Amniotic epithelial cell (primary cell): ENCODE results near the gene CDK4.

Experiments used
- DNase-seq: peaks from one replicate; pipeline ENCODE4 v3.0.0-alpha.2; 2010; ENCODE audit warnings: low read depth

CDK4 gene

DNA sequence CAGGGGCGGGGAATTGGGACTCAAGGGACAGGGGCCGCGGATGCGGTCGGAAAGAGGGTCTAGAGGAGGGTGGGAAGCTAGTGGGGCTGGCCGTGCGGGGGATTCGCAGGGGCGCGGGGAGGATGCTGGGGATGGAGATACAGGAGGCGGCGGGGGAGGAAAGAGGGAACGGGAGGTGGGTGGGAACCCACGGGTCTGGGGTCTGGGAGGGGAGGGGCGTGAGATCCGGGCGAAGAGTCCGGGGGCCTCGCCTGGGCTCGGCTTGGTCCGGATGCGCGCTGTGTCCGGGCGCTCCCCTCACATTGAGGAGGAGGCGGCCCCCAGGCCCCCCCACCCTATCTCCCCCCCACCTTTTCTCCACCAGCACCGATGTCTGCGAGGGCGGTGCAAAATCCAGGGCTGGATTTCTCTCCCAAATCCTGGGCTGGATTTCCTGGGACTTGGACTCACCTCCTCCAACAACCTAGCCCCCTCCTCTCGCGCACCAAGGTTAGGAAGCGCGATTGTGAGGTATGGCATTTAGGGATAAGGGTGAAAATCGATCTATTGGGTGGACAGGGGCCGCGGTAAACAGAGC lies 13.4 kb downstream of the CDK4 start, which contains the start of gene AGAP2:
Gene AGAP2, minus strand, starts transcription at position 82 of the 577 bp plus-strand sequence. CDS start 496 bp downstream, outside the sequence.
- no peak for DNase-seq

DNA sequence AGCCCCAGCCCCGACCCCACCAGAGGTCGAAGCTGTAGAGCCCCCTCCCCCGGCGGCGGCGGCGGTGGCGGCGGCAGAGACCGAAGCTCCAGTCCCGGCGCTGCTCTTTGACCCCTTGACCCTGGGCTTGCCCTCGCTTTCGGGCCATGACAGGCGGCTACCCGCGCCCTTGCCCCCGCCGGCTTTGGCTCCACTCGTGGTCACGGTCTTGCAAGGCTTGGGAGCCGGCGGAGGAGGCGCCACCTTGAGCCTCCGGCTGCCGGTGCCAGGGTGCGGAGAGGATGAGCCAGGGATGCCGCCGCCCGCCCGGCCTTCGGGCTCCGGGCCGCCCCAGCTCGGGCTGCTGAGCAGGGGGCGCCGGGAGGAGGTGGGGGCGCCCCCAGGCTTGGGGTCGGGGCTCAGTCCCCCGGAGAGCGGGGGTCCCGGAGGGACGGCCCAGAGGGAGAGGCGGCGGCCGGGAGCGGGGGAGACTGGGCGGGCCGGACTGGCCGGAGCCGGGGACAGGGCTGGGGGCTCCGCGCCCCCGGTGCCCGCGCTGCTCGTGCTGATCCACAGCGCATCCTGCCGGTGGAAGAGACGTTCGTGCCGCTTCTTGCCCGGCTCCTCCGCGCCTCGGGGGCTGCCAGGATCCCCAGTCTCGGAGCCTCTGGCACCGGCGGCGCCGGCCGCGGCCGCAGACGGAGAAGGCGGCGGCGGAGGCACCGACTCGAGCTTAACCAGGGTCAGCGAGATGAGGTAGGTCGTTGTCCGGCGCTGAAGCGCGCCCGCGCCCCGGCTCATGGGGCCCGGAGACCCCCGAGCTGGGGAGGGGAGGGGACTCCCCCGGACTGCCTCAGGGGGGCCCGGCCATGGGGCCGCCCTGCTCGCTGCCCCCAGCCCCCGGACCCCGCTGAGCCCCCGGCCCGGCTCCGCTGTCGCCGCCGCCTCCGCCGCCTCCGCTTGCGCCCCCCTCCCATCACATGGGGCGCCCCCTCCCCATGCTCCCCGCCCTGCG lies 14.3 kb downstream of the CDK4 start:
- no peak for DNase-seq

DNA sequence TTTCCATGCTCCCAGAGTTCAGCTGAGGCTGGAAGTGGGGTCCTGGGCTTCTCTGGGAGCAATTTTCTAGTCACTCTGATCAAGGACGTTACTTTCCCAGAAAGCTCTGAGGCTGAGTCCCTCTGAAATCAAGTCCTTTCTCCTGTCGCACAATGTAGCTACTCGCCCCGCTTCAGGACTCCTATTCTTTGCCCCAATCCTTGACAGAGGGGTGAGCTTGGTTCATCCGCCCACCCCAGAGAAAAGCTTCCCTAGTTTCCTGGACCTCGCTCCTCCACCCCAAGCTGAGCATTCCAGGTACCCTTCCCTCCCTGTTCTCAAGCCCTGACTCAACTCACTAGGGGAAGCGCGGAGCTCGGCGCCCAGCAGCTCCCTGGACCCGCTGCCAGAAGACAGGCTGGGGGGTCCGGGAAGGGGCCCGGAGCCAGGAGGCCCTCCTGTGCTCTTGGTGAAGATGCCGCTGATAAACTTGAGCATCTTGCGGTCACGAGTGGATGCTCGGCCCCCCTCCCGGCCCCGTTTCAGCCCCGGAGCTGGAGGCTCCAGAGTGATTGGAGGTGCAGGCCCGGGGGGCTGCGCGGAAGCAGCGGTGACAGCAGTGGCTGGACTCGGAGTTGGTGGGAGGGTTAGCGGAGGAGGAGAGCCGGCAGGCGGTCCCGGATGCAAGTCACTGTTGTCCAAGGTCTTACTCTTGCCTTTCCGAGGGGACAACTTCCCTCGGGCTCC lies 15.2 kb downstream of the CDK4 start:
- no peak for DNase-seq

DNA sequence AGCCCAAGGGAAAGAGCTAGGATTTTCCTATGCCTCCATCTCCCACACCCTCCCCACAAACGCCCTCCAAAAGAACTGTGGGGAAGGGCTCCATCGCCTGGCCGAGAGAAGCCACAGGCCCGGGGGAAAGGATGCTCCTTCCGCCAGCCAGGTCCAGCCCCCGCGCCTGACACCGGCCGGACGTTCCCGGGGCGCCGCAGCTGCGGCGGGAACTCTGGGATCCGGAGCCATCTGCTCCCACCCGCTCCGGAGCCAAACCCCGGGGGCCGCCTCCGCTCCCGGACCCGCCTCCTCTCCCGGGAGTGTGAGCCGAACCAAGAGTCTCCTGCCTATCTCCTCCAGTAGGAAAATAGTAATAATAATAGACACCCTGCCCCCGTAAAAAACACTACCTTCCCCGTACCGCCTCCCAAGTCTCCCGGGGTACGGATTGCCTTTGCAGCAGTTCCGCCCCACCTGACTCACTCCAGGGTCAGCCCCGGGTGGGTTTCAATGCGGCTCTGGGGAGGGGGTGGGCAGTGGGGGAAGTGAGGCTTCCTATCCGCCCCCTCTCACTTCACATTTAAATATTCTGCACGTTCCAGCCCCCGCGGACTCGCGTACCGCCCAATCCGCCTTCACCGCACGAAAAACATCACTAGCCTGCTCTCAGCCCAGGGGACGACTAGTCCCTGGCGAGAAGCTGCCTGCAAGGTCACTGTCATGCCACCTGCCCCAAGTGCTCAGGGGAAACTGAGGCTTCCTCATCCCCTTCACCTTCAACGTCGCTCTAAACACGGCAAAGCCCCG lies 16.0 kb downstream of the CDK4 start:
- DNase-seq, result peak; percentile 35

DNA sequence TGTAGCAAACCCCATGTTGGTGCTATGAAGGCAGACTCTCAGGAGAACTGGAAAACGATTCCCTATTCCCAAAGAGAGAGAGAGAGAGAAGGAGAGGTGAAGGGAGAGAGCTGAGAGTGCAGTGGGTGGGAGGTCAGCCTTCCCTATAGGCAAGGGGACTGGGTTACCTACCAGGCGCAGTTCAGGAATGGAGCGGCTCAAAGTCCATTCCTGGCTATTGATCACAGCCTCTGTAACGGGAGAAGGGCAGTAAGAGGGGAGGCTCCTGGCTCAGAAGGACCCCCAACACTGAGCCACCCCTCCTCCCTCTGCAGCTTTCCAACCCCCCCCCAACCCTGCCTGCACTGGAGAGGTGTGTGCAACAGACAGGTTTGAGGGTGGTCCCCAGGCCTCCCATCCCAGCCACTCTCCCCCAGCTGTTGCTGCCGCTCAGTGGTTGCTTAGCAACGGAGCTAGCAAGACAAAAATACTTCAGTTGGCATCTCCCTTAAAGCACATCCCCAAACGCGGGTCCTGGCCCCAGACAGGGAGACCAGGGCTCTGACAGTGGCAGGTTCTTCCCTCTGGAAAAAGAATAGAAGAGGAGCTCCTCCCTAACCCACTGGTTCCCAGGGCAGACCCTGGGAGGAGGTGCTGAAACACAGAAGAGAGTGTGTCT lies 16.8 kb downstream of the CDK4 start:
- DNase-seq, result no peak

DNA sequence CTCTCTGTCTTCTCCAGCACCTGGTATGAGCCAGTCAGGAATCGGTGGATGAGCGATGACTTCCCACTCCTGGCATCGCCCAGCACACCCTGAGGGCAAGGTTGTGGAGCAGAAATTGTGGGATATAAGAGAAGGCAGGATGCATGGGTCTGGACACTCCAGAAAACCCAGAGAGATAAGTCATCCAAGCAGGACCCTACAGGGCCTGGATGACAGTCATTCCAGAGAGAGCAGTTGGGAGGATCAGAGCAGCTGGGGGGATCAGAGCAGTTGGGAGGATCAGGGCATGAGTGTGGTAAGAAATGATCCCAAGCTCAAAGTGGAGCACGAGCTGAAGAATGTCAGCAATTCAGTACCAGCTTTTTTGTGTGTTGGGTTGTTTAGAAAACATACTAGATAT lies 17.5 kb downstream of the CDK4 start:
- no peak for DNase-seq

DNA sequence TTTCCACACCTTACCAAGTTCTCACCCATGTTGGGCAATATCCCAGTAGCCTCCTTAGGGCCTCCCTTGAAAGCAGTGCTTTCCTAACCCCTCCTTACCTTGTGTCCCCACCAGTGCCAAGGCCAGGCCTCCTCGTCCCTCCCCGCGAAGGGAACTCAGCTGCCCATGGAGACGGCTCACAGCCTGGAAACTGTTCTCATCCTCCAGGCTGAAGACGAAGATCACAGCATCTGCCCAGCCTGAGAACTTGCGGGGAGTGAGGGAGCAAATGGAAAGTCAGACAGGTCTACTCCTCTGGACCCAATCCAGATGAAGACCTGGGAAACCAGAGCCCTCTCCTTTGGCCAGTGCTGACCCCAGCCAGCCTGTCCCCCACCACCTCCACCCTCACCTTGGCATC lies 18.2 kb downstream of the CDK4 start:
- no peak for DNase-seq

DNA sequence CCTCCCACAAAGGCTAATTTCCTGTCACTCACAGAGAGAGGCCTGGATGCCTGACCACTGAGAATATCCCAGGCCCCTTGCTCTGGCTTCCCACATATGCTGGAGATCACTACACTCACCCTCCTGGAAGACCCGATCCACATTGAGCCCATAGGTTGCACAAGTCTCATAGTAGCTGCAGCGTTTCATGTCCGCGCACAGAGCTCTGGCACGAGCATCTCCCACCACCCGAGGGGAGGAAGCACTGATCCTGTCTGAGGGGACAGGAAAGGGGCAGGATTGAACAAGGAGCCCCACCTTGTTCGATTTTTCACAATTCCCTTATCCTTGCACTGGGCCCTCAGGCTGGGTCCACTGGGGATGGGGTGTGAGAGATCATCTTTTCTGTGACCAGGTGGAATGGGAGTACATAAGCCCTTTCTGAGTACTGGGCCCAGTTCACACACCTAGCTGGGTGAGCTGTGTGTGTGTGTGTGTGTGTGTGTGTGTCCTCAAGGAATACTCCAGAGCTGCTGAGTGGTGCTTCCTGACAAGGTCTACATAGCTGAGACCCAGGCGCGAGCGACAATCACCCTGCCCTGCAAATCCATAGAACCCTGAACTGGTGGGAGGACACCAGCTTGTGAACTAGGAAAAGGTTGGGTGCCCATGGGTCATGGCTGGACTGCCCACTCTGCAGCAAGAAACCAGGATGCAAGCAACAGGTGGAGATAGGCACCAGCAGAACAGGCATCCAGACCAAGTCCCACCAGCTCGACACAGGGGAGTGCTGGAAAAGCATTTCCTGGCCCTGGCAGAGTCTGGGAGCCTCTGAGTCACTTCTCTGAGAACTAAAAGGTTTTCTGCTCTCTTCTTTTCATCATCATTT lies 19.1 kb downstream of the CDK4 start:
- no peak for DNase-seq

DNA sequence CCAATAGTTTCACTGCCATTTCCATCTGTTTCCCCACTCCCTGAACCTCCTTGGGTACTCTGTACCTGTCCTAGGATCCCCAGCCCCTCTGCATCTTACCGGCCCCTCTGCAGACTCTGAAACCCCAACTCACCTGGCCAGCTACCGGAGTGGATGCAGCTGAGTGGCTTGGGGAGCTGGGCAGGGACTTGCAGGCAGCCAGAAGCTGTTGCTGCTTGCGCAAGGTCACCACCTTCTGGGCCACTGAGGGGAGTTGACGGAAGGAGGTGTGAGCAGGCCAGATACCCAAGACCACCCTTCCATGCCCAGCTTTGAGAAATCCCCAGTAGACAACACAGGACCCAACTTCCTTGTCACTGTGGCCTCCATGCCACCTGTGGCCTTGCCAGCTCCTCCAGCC lies 19.8 kb downstream of the CDK4 start:
- no peak for DNase-seq

DNA sequence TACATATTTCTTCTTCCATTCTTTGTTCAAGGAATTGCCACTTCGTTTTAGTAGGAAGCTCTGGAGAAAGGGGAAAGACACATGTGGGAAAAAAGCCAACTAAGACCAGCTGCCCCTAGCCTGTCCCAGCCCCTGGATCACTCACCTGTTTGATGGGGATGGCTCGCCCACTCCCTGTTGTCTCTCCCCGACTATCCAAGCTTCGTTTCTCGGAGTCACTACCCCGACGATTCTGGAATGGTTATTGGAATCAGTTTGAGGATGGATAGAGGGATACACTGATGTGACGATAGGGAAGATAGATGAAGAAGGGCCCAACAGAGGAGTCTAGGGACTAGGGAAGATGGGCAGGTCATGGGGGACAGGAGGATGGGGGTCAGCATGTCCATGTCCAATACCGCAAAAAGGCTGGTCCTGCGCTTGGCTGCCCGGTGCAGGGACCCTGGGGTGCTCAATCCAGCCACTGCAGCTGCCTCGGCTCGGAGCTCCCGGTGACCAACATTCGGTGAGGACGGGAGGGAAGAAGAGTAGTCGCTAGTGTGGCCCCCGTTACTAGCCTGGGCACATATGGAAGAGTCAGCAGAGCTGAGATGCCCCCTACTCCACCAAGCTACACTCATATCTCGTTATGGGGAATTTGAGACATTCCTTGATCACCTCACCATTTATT lies 20.6 kb downstream of the CDK4 start:
- no peak for DNase-seq

DNA sequence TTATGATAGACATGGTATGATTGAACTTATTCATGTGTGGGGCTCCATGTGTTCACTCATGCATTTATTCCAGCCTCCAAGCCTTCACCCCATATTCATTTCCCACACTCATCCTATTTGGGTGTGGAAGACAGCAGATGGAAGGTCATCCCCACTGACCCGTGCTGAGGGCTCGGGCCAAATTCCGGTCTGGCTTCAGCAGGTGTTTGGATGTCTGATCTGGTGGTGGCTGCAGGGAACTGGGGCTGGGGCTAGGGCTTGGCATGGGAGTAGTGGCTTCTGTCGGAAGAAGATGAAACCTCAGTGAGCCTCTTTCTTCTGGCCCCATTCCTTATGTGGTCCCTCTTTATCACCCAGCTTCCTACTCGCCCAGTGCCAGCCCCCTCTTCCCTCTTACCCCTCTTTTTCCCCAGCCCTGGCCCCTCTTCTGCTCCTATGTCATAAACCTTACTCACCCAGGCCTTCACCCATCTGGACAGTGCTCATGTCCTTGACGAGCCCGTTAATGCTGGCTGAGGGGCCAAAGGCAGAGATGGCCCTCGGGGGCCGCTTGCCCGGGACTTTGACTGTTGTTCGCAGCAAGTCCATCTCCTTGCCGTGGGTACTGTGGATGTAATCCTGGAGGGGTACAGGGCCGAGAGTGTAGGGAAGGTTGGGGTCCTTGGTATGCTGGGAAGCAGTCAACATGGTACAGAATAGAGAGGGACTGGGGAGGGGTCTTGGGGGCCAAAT lies 21.6 kb downstream of the CDK4 start:
- DNase-seq, result no peak

DNA sequence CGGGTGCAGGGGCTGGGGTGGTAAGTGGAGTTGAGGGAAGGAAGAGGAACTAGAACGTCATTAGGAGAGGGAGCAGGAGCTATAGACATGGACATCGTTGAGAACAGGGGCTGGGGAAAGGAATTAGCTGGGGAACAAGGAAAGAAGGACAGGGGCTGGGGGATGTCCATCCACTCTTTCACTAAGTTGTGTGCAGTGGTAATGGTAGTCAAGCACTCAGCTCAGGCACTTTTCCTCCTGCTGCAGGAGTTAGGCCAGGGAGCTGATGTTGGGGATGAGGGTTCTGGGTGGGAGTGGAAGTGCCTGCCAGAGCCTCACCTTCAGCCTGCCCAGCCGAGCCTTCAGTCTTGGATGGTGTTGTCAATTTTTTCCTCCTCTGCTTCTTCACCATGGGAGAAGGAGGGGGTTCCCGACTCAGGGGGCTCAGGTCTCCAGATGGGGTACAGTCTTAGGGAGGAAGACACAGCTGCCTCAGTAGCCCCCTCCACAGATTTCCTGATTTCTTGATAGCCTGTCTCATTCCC lies 22.7 kb downstream of the CDK4 start:
- no peak for DNase-seq

DNA sequence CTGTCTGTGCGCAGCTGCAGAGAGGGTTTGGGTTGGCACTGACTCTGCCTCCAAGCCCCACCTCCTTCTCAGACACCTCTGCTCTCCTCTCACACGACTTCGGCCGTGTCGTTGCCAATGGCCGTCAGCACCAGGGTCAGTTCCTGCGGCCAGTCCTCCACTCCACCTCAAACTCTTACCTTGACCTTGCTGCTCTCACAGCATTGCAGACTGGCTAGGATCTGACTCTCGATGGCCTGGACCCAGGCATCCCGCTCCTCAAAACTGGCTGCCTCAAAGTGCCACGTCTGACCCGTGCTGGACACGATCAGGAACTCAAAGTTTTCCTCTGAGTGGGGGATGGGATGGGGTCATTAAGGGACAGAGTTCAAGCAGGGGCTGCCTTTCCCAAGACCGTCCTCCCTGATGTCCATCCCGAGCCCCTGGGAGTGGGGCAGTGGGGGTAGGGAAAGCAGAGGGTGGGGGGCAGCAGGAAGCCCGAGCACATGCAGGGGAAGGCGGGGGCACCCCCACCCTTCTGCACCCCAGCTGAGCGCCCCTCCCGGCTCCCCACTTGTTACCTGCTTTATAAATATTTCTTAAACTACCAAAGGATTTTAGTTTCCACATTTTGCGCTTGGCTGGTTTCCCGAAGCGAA lies 24.2 kb downstream of the CDK4 start:
- DNase-seq, result no peak

DNA sequence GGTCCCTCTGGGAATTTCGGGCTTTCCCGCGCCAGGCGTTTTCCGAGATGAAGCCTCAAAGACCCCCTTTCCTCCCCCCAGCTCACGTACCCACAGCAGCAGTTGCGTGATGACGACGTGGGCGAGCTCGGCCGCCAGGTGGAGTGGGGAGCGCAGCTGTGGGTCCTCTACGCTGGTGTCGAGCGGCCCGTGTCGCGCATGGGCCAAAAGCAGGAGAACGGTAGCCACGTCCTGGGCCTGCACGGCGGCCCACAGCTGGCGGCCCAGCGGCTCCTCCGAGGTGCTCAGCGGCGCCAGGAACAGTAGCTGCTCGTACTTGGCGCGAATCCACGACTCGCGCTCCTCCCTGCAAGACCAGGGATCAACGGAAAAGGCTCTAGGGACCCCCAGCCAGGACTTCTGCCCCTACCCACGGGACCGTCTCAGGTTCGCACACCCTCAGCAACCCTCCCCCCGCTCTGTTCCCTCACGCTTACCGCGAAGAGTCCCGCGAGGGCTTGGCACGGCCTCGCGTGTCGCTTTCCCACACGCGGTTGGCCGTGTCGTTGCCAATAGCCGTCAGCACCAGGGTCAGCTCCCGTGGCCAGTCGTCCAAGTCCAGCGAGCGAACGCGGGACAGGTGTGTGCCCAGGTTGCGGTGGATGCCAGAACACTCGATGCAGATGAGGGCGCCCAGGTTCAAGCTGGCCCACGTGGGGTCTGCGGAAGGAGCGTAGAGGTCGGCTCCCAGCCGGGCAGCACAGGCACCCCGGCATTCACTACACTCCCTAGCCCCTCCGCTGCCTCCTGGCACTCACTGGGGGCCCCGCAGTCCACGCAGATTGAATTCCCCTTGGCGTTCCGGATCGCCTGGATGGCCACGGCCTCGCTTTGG lies 25.0 kb downstream of the CDK4 start:
- DNase-seq, result peak; percentile 36

DNA sequence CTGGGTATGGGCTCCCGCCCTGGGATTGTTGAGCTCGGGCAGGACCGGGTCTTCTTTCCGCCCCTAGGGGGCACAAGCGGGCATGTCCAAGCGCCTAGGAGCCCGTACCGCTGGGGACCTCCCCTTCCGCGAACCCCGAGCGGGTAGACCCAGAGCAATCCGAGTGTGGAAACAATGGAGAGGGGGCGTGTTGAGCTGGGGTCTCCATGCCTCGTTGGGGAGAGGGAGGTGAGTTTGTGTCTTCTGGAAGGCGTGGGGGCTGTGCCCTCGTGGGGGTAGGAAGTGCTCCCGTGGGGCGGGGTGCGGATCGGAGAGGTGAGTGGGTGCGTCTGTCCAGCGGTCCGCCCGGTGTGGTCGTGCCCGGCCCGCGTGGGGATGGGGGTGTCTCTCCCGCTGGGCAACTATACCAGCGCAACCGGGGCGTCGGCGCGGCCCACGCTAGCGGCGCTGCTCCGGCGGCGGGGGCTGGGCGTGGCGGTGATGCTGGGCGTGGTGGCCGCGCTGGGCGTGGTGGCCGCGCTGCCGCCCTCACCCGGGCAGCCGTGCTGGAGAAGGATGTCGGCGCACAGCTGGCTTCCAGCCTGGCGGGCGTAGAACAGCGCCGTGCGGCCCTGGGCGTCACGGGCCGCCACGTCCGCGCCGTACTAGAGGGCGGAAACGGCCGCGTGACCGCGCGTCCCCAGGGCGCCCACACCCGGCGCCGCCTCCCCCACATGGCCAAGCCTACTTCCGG lies 25.8 kb downstream of the CDK4 start:
- DNase-seq, result peak; percentile 56

DNA sequence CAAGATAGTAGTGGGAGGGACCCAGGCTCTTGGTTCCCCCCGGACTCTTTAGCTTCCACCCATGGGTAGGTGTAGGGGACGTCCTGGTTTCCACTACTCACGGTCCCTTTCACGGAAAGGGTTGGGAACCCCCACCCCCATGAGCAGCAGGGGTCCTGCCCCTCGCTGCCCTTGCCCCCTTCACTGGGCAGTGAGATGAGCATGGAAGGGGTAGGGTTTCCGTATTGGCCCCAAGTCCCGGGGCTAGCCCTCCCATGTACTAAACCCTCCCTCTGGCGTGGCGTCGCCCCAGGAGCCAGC lies 26.3 kb downstream of the CDK4 start:
- DNase-seq, result no peak
